HG03378 (cell line): Measurements from ENCODE around the gene PAK4.

Source experiments
- ATAC-seq: cut with Tn5 transposase; IDR thresholded peaks from one replicate; pipeline ENCODE4 v1.9.1; 2021; ENCODE audit warnings: mild to moderate bottlenecking, moderate library complexity; ENCODE audit not compliant: unreplicated experiment

The PAK4 gene

GRCh38 chr19:39177736-39178135, 52.1 kb downstream of the PAK4 start:
- ATAC-seq: no peak

- no peak for ATAC-seq
Observed at GRCh38 chr19:39178296-39179006, 52.9 kb downstream of the PAK4 start.

GRCh38 chr19:39179754-39180153, 54.2 kb downstream of the PAK4 start:
- ATAC-seq: no peak

- ATAC-seq: no peak
Observed at GRCh38 chr19:39180749-39181148, 55.2 kb downstream of the PAK4 start.

- no peak for ATAC-seq
Observed at GRCh38 chr19:39181500-39182173, 56.1 kb downstream of the PAK4 start.

- no peak for ATAC-seq
Observed at GRCh38 chr19:39182174-39182505, 56.6 kb downstream of the PAK4 start.

- ATAC-seq: no peak
Observed at GRCh38 chr19:39183104-39183503, 57.5 kb downstream of the PAK4 start.

GRCh38 chr19:39186391-39186790, 60.8 kb downstream of the PAK4 start:
- ATAC-seq: no peak

GRCh38 chr19:39187552-39187943, 62.0 kb downstream of the PAK4 start:
- ATAC-seq: no peak

GRCh38 chr19:39188960-39189359, 63.4 kb downstream of the PAK4 start:
- no peak for ATAC-seq

- no peak for ATAC-seq
Observed at GRCh38 chr19:39190768-39191167, 65.2 kb downstream of the PAK4 start.

- ATAC-seq: no peak
Observed at GRCh38 chr19:39192846-39193245, 67.3 kb downstream of the PAK4 start.

- ATAC-seq: no peak
Observed at GRCh38 chr19:39193803-39194202, 68.2 kb downstream of the PAK4 start.

GRCh38 chr19:39194832-39195542, 69.4 kb downstream of the PAK4 start:
- ATAC-seq: no peak

- no peak for ATAC-seq
Observed at GRCh38 chr19:39195755-39196154, 70.2 kb downstream of the PAK4 start.

- no peak for ATAC-seq
Observed at GRCh38 chr19:39196320-39196719, 70.7 kb downstream of the PAK4 start.

- no peak for ATAC-seq
Observed at GRCh38 chr19:39196860-39197562, 71.4 kb downstream of the PAK4 start, which contains the start of gene NCCRP1. Gene NCCRP1 (plus strand): TSS chr19:39196964. CDS start chr19:39196983, 19 bp downstream.

GRCh38 chr19:39197808-39198207, 72.2 kb downstream of the PAK4 start:
- no peak for ATAC-seq

GRCh38 chr19:39199025-39199424, 73.4 kb downstream of the PAK4 start:
- ATAC-seq: no peak

GRCh38 chr19:39200066-39200802, 74.6 kb downstream of the PAK4 start:
- no peak for ATAC-seq

- no peak for ATAC-seq
Observed at GRCh38 chr19:39200803-39201115, 75.2 kb downstream of the PAK4 start.
